ENCODE measurements around the gene METAP1D.
A peak's percentile ranks its signal among the peaks of the same experiment; 100 is the strongest.
"Not testable (repeated sequence)": the region's sequence is repeated elsewhere in the genome, so short reads cannot be mapped to it uniquely, and the experiment has no call there.

The METAP1D gene

GRCh38 chr2:171999604-172000469 is at the start of gene METAP1D:
METAP1D (plus strand) TSS chr2:171999953; CDS start chr2:171999970, 17 bp downstream.
- DNase-seq = peak; percentile 95

- DNase-seq = no peak
Observed at GRCh38 chr2:171952276-171952675, 47.5 kb upstream of the METAP1D start.

GRCh38 chr2:171952748-171953147 is 47.0 kb upstream of the METAP1D start:
- no peak for DNase-seq

- DNase-seq = no peak
Observed at GRCh38 chr2:171956135-171956825, 43.5 kb upstream of the METAP1D start.

GRCh38 chr2:171957061-171957460 is 42.7 kb upstream of the METAP1D start:
- peak; percentile 4 for DNase-seq

- DNase-seq = no peak
Observed at GRCh38 chr2:171958475-171958874, 41.3 kb upstream of the METAP1D start.

GRCh38 chr2:171959998-171960397 is 39.8 kb upstream of the METAP1D start:
- no peak for DNase-seq

GRCh38 chr2:171960570-171960969 is 39.2 kb upstream of the METAP1D start:
- DNase-seq = no peak

- no peak for DNase-seq
Observed at GRCh38 chr2:171963198-171963597, 36.6 kb upstream of the METAP1D start.

GRCh38 chr2:171964308-171964707 is 35.4 kb upstream of the METAP1D start:
- DNase-seq = peak; percentile 3

- no peak for DNase-seq
Observed at GRCh38 chr2:171965238-171965637, 34.5 kb upstream of the METAP1D start.

GRCh38 chr2:171965661-171966060 is 34.1 kb upstream of the METAP1D start:
- no peak for DNase-seq

- DNase-seq = no peak
Observed at GRCh38 chr2:171966235-171966634, 33.5 kb upstream of the METAP1D start.

GRCh38 chr2:171966688-171967087 is 33.1 kb upstream of the METAP1D start:
- no peak for DNase-seq

GRCh38 chr2:171968509-171968908 is 31.2 kb upstream of the METAP1D start:
- DNase-seq = no peak

GRCh38 chr2:171972329-171972982 is 27.3 kb upstream of the METAP1D start:
- DNase-seq = no peak

GRCh38 chr2:171979103-171979502 is 20.6 kb upstream of the METAP1D start:
- DNase-seq = no peak

- not testable (repeated sequence) for DNase-seq
Observed at GRCh38 chr2:171983924-171984323, 15.8 kb upstream of the METAP1D start.

- no peak for DNase-seq
Observed at GRCh38 chr2:171985076-171985475, 14.7 kb upstream of the METAP1D start.

GRCh38 chr2:171986778-171987177 is 13.0 kb upstream of the METAP1D start:
- no peak for DNase-seq

GRCh38 chr2:171991027-171991426 is 8.7 kb upstream of the METAP1D start:
- peak; percentile 7 for DNase-seq

GRCh38 chr2:171995586-171995985 is 4.2 kb upstream of the METAP1D start:
- no peak for DNase-seq

- no peak for DNase-seq
Observed at GRCh38 chr2:171996021-171996420, 3.7 kb upstream of the METAP1D start.

GRCh38 chr2:171997031-171997430 is 2.7 kb upstream of the METAP1D start:
- not testable (repeated sequence) for DNase-seq
